ENCODE data around the gene ATOSA.

DNA sequence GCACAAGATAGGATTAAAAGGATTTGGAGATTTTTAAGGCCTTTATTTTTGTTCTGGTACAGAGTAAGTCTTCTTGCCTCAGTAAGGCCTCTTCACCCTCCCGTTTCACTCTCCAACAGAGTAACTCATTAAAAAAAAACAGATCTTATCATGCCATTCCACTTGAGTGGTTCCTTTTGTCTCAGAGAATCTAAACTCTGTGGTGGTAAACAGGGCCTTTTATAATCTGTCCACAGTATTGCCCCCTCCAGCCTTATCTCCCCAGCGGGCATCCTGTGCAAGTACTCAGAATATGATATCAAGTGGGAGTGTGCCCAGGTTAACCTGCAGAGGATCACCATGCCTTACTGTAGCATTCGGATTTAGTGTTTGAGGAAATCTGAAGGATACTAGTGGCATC lies 20.3 kb upstream of the ATOSA start:
- TF ChIP-seq EZH2phosphoT487 (IDR thresholded peaks at IDR 0.05; ENCODE audit: borderline replicate concordance, low read depth, low read length), result no peak
- TF ChIP-seq, protein P1, sequence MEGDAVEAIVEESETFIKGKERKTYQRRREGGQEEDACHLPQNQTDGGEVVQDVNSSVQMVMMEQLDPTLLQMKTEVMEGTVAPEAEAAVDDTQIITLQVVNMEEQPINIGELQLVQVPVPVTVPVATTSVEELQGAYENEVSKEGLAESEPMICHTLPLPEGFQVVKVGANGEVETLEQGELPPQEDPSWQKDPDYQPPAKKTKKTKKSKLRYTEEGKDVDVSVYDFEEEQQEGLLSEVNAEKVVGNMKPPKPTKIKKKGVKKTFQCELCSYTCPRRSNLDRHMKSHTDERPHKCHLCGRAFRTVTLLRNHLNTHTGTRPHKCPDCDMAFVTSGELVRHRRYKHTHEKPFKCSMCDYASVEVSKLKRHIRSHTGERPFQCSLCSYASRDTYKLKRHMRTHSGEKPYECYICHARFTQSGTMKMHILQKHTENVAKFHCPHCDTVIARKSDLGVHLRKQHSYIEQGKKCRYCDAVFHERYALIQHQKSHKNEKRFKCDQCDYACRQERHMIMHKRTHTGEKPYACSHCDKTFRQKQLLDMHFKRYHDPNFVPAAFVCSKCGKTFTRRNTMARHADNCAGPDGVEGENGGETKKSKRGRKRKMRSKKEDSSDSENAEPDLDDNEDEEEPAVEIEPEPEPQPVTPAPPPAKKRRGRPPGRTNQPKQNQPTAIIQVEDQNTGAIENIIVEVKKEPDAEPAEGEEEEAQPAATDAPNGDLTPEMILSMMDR (conservative IDR thresholded peaks at IDR 0.05; ENCODE audit: low read length), result no peak

All from OCI-LY7 (cell line).